Lower leg skin (tissue), 4 donors: Measurements from ENCODE around the gene TRAP1. TPM values are rescaled to one million over a fixed set of nuclear protein-coding genes. Genes with fewer than 3 reads are reported as not detected.
A peak's percentile ranks its signal among the peaks of the same experiment; 100 is the strongest.

Experiments
- DNase-seq, 2 donors: peaks; one replicate each; pipeline ENCODE4 v3.0.0-alpha.2; 2019; ENCODE audit warnings: low spot score in 2 of 2
- H3K4me3 ChIP-seq: fragments of 200-600 bp; sonication (generic); 2 replicates; pipeline ENCODE4 v1.5.1; 2017; ENCODE audit warnings: mild to moderate bottlenecking, low read depth; ENCODE audit not compliant: poor library complexity, severe bottlenecking
- CTCF ChIP-seq, 3 donors: fragments of 450-650 bp; IDR thresholded peaks; one replicate each; pipeline ENCODE4 v1.5.1; 2016; ENCODE audit warnings: antibody characterized with exemption in 3 of 3, mild to moderate bottlenecking in 3 of 3, moderate library complexity in 2 of 3
- POLR2A ChIP-seq, 2 donors: fragments of 450-650 bp; IDR thresholded peaks; one replicate each; pipeline ENCODE4 v1.6.1; 2016 to 2017; ENCODE audit warnings: antibody characterized with exemption in 2 of 2, mild to moderate bottlenecking in 1 of 2, moderate library complexity in 1 of 2
- WGBS, 2 donors: methylation state at CpG; one replicate each; pipeline ENCODE4 v1.1.5; 2018; 5-methylcytosine and 5-hydroxymethylcytosine counted together
- intact Hi-C: fragments of 100-400 bp; cut with DNase I; formaldehyde crosslinking; loops from one replicate; pipeline ENCODE4 v1.15.0; 2023; ENCODE audit warnings: low total_unique reads
- total RNA-seq, 4 donors: library from RNA; depleted of rRNA; stranded (reverse); fragments of >200 nt; gene quantifications; one replicate each; pipeline ENCODE4 v1.1.0, GENCODE V29; 2016

TRAP1 gene
- total RNA-seq, 4 donors from 2014 or later = 56.2 to 94.1 (median 67.4) TPM

DNA sequence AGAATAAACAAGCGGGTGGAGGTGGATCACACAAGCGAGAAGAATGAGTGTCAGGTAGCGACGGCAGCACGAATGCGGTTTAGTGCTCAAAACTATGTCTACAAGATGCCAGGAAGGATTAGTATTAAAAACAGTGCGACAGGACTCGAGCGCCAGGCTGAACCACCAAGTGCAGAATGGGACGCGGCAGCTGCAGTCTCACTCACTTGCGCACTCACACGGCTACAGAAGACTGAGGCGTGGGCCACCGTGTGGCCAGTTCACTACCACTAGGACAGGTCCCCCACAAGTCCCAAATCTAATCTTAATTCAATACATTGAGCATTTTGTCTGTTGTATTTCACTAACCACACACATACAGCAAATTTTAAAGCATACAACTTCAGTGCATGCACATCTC, 35.7 kb upstream of the TRAP1 start:
- TF ChIP-seq POLR2A (IDR thresholded peaks at IDR 0.05) (no peak), CTCF (IDR thresholded peaks at IDR 0.05) (no peak)
- intact Hi-C loops = no loop called here
- no peak for DNase-seq
- no peak overlapping the region for H3K4me3 ChIP-seq
- 92 to 94% methylated on average over 15 of the region's 15 CpGs for WGBS, 2 donors

- DNase-seq = no peak
- no peak overlapping the region for H3K4me3 ChIP-seq
- 90 to 96% methylated on average over 8 of the region's 8 CpGs for WGBS, 2 donors
- intact Hi-C loops = no loop called here
- TF ChIP-seq CTCF (IDR thresholded peaks at IDR 0.05) = no peak
- TF ChIP-seq POLR2A (IDR thresholded peaks at IDR 0.05) = no peak
Measured at GRCh38 chr16:3751878-3752277, 34.6 kb upstream of the TRAP1 start.

DNA sequence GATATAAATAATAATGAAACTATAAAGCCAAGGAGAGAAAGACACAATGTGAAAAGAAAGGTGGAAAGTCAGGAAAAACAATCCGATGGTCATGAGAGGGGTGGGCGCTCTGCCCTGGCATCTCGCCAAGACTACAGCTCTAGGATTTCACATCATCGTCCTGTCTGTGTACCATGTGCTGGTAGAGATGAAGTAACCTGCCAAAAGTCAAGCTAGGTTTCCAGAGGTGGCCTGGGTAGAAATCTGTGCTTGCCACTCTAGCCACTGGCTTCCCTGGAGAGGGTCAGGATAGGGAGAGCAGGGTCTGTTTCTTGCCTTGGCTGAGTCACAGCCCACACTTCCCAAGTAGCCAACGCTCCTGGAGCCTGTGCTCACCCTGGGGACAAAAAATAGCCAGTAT, 31.0 kb upstream of the TRAP1 start:
- WGBS, 2 donors = 63 to 73% methylated on average over 5 of the region's 5 CpGs
- DNase-seq = peak in 1 of 2 donors; percentile 82
- intact Hi-C loops = no loop called here
- H3K4me3 ChIP-seq = no peak overlapping the region
- TF ChIP-seq POLR2A (IDR thresholded peaks at IDR 0.05) (no peak), CTCF (IDR thresholded peaks at IDR 0.05) (no peak)

- no peak for TF ChIP-seq CTCF (IDR thresholded peaks at IDR 0.05)
- no peak for TF ChIP-seq POLR2A (IDR thresholded peaks at IDR 0.05)
Measured at GRCh38 chr16:3745751-3746355, 28.5 kb upstream of the TRAP1 start.

GRCh38 chr16:3744018-3744417, 26.7 kb upstream of the TRAP1 start:
- 88 to 93% methylated on average over 7 of the region's 7 CpGs for WGBS, 2 donors
- intact Hi-C loops = no loop called here
- H3K4me3 ChIP-seq = no peak overlapping the region
- DNase-seq = no peak
- TF ChIP-seq CTCF (IDR thresholded peaks at IDR 0.05) (no peak), POLR2A (IDR thresholded peaks at IDR 0.05) (no peak)

More at GRCh38 chr16:3745751-3746355, 28.5 kb upstream of the TRAP1 start:
- intact Hi-C loops = no loop called here
- WGBS, 2 donors = 87 to 88% methylated on average over 13 of the region's 13 CpGs
- H3K4me3 ChIP-seq = no peak overlapping the region
- no peak for DNase-seq

GRCh38 chr16:3740934-3741333, 23.6 kb upstream of the TRAP1 start:
- TF ChIP-seq CTCF (IDR thresholded peaks at IDR 0.05) = no peak
- TF ChIP-seq POLR2A (IDR thresholded peaks at IDR 0.05) = no peak
- WGBS, 2 donors = 91 to 94% methylated on average over 16 of the region's 16 CpGs
- no peak overlapping the region for H3K4me3 ChIP-seq
- intact Hi-C loops = no loop called here
- DNase-seq = no peak
